ENCODE data around the gene DNAJA3. TPM values are rescaled to one million over a fixed set of nuclear protein-coding genes. Genes with fewer than 3 reads are reported as not detected.

Gene DNAJA3
- total and polyA plus RNA-seq, 2 of the 4 experiments (the other 2 are of a cell fraction), result 38.0 to 40.2 TPM

DNA sequence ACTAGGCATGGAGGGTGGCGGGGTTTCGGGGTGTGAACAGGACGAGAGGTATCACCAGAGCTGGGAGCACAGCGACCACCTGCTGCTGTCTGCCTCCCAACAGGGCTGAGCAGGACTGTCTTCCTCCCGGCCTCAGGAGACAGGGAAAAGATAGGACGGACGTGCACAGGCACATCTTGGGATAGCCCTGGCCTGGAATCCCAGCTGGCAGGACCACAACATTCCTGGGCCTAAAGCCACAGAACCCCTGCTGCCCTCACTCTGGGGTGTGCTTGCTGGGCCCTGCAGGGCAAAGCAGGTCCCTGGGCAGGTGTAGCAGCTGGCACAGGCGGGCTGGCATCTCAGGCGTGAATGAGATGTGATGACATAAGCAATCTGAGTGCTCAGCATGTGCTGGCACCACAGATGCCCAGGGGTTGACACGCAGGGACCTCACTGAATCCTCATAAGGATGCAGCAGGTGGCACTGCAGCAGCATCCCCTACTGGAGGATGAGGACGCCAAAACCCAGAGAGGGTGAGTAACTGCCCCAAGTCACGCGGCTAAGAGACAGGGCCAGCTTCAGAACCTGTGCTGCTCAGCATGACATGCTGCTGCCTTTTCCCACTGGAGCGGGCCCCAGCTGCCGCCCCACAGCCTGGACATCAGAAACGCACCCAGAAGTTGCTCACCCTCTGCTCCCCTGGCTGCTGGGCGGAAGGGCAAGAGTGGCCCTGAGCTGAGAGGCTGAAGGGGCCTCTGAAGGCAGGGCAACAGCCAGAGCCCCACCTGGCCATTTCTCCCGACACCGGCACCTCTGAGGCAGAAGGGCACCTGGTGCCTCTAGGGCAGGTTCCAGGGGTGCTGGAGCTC is 16.4 kb upstream of the DNAJA3 start (continued):
- TF ChIP-seq, protein P1, sequence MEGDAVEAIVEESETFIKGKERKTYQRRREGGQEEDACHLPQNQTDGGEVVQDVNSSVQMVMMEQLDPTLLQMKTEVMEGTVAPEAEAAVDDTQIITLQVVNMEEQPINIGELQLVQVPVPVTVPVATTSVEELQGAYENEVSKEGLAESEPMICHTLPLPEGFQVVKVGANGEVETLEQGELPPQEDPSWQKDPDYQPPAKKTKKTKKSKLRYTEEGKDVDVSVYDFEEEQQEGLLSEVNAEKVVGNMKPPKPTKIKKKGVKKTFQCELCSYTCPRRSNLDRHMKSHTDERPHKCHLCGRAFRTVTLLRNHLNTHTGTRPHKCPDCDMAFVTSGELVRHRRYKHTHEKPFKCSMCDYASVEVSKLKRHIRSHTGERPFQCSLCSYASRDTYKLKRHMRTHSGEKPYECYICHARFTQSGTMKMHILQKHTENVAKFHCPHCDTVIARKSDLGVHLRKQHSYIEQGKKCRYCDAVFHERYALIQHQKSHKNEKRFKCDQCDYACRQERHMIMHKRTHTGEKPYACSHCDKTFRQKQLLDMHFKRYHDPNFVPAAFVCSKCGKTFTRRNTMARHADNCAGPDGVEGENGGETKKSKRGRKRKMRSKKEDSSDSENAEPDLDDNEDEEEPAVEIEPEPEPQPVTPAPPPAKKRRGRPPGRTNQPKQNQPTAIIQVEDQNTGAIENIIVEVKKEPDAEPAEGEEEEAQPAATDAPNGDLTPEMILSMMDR (conservative IDR thresholded peaks at IDR 0.05; ENCODE audit: low read depth, low read length), result no peak
